Keratinocyte (primary cell): ENCODE data around the gene FAF2. TPM values are rescaled to one million over a fixed set of nuclear protein-coding genes. Genes with fewer than 3 reads are reported as not detected.

Experiments used
- DNase-seq: peaks from one replicate; pipeline ENCODE4 v3.0.0-alpha.2; 2011; ENCODE audit warnings: low read depth, missing footprints, low spot score
- FAIRE-seq: peaks from 2 replicates; lab custom pipeline; 2011; peaks lifted over from hg19 to GRCh38; lab: Jason Lieb, UNC
- H2AFZ ChIP-seq: 2 replicates; pipeline ENCODE4 v1.6.0; 2012; ENCODE audit warnings: low read length, control low read depth, inconsistent platforms; ENCODE audit not compliant: control insufficient read depth
- H3K27ac ChIP-seq: 2 replicates; pipeline ENCODE4 v1.5.1; 2011; ENCODE audit warnings: low read length; ENCODE audit not compliant: control insufficient read depth, insufficient read depth
- H3K27me3 ChIP-seq: 3 replicates; pipeline ENCODE4 v1.6.0; 2011; ENCODE audit warnings: low read length; ENCODE audit not compliant: control insufficient read depth, insufficient read depth; ENCODE audit errors: extremely low read depth
- H3K36me3 ChIP-seq, 2 experiments: 2 replicates in 1 of 2; 3 replicates in 1 of 2; pipeline ENCODE4 v1.5.1; 2011; ENCODE audit warnings: low read length in 2 of 2, mild to moderate bottlenecking in 1 of 2; ENCODE audit not compliant: control insufficient read depth in 2 of 2, insufficient read depth in 2 of 2; ENCODE audit errors: extremely low read depth in 1 of 2
- H3K4me1 ChIP-seq: 3 replicates; pipeline ENCODE4 v1.5.1; 2011; ENCODE audit warnings: low read length; ENCODE audit not compliant: control insufficient read depth, insufficient read depth; ENCODE audit errors: extremely low read depth
- H3K4me2 ChIP-seq: 3 replicates; pipeline ENCODE4 v1.6.0; 2011; ENCODE audit warnings: low read depth, low read length; ENCODE audit not compliant: control insufficient read depth, insufficient read depth; ENCODE audit errors: extremely low read depth
- H3K4me3 ChIP-seq, 3 experiments: fragments of 200-600 bp in 1 of 3; sonication (generic) in 1 of 3; 2 replicates in 2 of 3; 3 replicates in 1 of 3; pipeline ENCODE4 v1.5.1; 2011 to 2016; ENCODE audit warnings: low read length in 3 of 3, mild to moderate bottlenecking in 3 of 3, control low read depth in 2 of 3, inconsistent platforms in 1 of 3, low read depth in 1 of 3, mixed read lengths in 1 of 3, mixed run types in 1 of 3, moderate library complexity in 1 of 3; ENCODE audit not compliant: control insufficient read depth in 2 of 3, insufficient read depth in 2 of 3; ENCODE audit errors: extremely low read depth in 1 of 3
- H3K79me2 ChIP-seq: 2 replicates; pipeline ENCODE4 v1.6.0; 2012; ENCODE audit warnings: low read length; ENCODE audit not compliant: control insufficient read depth, insufficient read depth
- H3K9ac ChIP-seq: 3 replicates; pipeline ENCODE4 v1.6.0; 2011; ENCODE audit warnings: low read length; ENCODE audit not compliant: control insufficient read depth, insufficient read depth; ENCODE audit errors: extremely low read depth
- H3K9me1 ChIP-seq: 3 replicates; pipeline ENCODE4 v1.6.0; 2011; ENCODE audit warnings: low read length; ENCODE audit not compliant: control insufficient read depth, insufficient read depth; ENCODE audit errors: extremely low read depth
- H3K9me3 ChIP-seq: 2 replicates; pipeline ENCODE4 v1.5.1; 2012; ENCODE audit warnings: low read depth, low read length; ENCODE audit not compliant: control insufficient read depth
- H4K20me1 ChIP-seq: 3 replicates; pipeline ENCODE4 v1.6.0; 2011; ENCODE audit warnings: low read length; ENCODE audit not compliant: control insufficient read depth, insufficient read depth; ENCODE audit errors: extremely low read depth
- CTCF ChIP-seq, 3 experiments: IDR thresholded peaks in 1 of 3; conservative IDR thresholded peaks in 1 of 3; optimal IDR thresholded peaks in 1 of 3; 2 replicates in 2 of 3; 3 replicates in 1 of 3; pipeline versions ENCODE3 to v1.5.1; 2011; ENCODE audit warnings: low read length in 3 of 3, mild to moderate bottlenecking in 3 of 3, moderate library complexity in 2 of 3, control low read depth in 1 of 3, inconsistent platforms in 1 of 3; ENCODE audit not compliant: insufficient read depth in 2 of 3; ENCODE audit errors: extremely low read depth in 1 of 3
- EZH2 ChIP-seq: IDR thresholded peaks from one replicate; pipeline ENCODE4 v1.6.1; 2012; ENCODE audit warnings: inconsistent platforms, mild to moderate bottlenecking, low read length, moderate library complexity
- dilution Hi-C: fragments of 300-500 bp; cut with MboI; formaldehyde crosslinking; loops from one replicate; pipeline ENCODE4 v1.7.0; 2020; ENCODE audit warnings: low sequenced_read_pairs; ENCODE audit not compliant: extremely low pct_ligation_motif_present
- polyA plus RNA-seq, 5 experiments: library from polyadenylated mRNA; depleted of rRNA in 3 of 5; stranded (reverse) in 3 of 5; stranded (forward) in 1 of 5; unstranded in 1 of 5; fragments of >200 nt; gene quantifications; 1 replicate in 1 of 5; 2 replicates in 3 of 5; 3 replicates in 1 of 5; pipeline versions ENCODE4 v1.2.1 to v1.2.3, GENCODE V29; 2011 to 2012; ENCODE audit warnings: missing spikeins in 2 of 5, low read depth in 1 of 5, low replicate concordance in 1 of 5

Gene FAF2
- polyA plus RNA-seq, 1 donor (not counting 4 experiments of a cell fraction or from before 2014, with no cell fraction given): 52.9 TPM

- Histone ChIP-seq H4K20me1 (no peaks in the 10 kb centered on the region), H3K9ac (no peak overlapping the region), H2AFZ (no peak overlapping the region), H3K4me1 (no peaks in the 10 kb centered on the region), H3K27me3 (no peaks in the 10 kb centered on the region), H3K4me3 (no peak overlapping the region), H3K27ac (no peak overlapping the region), H3K9me1 (no peaks in the 10 kb centered on the region), H3K79me2 (no peaks in the 10 kb centered on the region), H3K9me3 (no peaks in the 10 kb centered on the region), H3K36me3 (no peaks in the 10 kb centered on the region), H3K4me2 (no peak overlapping the region)
- DNase-seq: no peak
- no peak for FAIRE-seq
- dilution Hi-C loops: no loop called here
- TF ChIP-seq EZH2 (no peak), CTCF (optimal IDR thresholded peaks at IDR 0.05 in 1 of 3, IDR thresholded peaks at IDR 0.05 in 1 of 3, conservative IDR thresholded peaks at IDR 0.05 in 1 of 3; ENCODE audit: extremely low read depth in 1 of 3, insufficient read depth in 2 of 3, low read length in 3 of 3) (no peak)
Observed at GRCh38 chr5:176426876-176427275, 21.3 kb upstream of the FAF2 start.

- H3K4me3 ChIP-seq: no peak overlapping the region
- H3K9ac ChIP-seq: no peak overlapping the region
- TF ChIP-seq CTCF (optimal IDR thresholded peaks at IDR 0.05 in 1 of 3, IDR thresholded peaks at IDR 0.05 in 1 of 3, conservative IDR thresholded peaks at IDR 0.05 in 1 of 3; ENCODE audit: extremely low read depth in 1 of 3, insufficient read depth in 2 of 3, low read length in 3 of 3): no peak
- TF ChIP-seq EZH2: no peak
- H3K9me1 ChIP-seq: no peaks in the 10 kb centered on the region
- H3K27ac ChIP-seq: no peak overlapping the region
- no peak overlapping the region for H2AFZ ChIP-seq
- H3K9me3 ChIP-seq: no peaks in the 10 kb centered on the region
- FAIRE-seq (no peak), DNase-seq (no peak)
- H3K36me3 ChIP-seq: no peaks in the 10 kb centered on the region
- H3K4me1 ChIP-seq: no peaks in the 10 kb centered on the region
- dilution Hi-C loops: no loop called here
- H3K27me3 ChIP-seq: no peaks in the 10 kb centered on the region
- H4K20me1 ChIP-seq: no peaks in the 10 kb centered on the region
- H3K4me2 ChIP-seq: no peak overlapping the region
- no peaks in the 10 kb centered on the region for H3K79me2 ChIP-seq
Observed at GRCh38 chr5:176427971-176428370, 20.2 kb upstream of the FAF2 start.
